ENCODE measurements around the gene KCND2.

Gene KCND2

DNA sequence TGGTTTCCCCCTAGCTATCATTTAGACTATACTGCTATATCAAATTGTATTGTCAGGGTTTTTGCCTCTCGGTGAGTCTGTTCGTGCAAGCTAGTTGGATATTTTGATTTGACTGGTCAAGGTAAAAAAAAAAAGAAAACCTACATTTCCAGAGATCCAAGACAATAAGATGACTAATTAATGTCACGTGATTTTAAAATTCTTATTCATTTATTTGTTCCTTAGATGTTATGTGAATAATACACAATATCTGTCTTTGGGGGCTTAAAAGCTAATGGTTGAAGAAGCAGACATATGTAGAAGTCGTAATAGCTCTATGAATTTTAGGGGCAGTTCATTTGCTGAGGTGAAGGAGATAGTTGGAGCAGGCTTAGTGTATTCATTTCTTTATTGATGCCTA lies 191.1 kb downstream of the KCND2 start:
- H3K4me3 Mint-ChIP-seq: no peak overlapping the region
- no peak overlapping the region for H3K27ac Mint-ChIP-seq
- H3K9me3 Mint-ChIP-seq: no peaks in the 10 kb centered on the region
- no peaks in the 10 kb centered on the region for H3K36me3 Mint-ChIP-seq (ENCODE audit: low read depth)
- no peaks in the 10 kb centered on the region for H3K27me3 Mint-ChIP-seq (ENCODE audit: low read depth)
- no peaks in the 10 kb centered on the region for H3K4me1 Mint-ChIP-seq (ENCODE audit: low read depth)

DNA sequence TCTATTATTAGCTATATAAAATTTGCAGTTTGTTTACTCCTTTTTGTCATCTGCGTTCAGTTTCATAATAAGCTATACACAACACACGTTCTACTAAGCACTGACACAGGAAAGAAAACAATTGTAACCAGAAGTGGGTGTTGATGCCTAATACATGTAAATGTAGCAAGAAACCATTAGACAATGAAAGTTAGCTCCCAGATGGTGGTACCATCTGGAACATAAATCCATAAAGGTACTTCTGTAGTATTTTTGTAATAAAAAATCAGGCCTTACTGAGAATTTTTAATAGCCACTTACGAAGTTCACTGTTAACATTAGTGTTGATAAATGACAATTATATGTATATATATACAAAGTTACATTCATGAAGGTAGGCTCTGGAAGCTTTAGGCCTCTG lies 194.7 kb downstream of the KCND2 start:
- H3K4me1 Mint-ChIP-seq (ENCODE audit: low read depth): no peaks in the 10 kb centered on the region
- H3K9me3 Mint-ChIP-seq: no peaks in the 10 kb centered on the region
- no peaks in the 10 kb centered on the region for H3K27me3 Mint-ChIP-seq (ENCODE audit: low read depth)
- no peak overlapping the region for H3K4me3 Mint-ChIP-seq
- no peaks in the 10 kb centered on the region for H3K36me3 Mint-ChIP-seq (ENCODE audit: low read depth)
- H3K27ac Mint-ChIP-seq: no peak overlapping the region

DNA sequence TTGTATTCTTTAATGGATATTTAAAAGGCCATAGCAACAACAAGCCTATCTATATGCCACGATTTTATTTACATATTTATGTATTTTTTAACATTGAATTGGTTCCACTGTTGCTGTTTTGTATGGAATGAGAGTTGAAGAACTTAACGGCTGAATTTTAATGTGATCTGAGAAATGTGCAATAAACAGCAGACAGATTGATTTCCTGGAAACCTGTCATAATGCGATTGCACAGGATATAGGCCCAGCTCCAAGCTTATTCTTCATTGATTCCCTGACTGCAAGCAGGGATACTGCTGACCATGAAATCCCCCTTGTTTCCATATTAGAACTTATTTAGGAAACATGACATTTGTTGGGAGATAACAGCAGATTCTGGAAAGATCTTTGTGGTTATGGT lies 195.6 kb downstream of the KCND2 start:
- H3K9me3 Mint-ChIP-seq: no peaks in the 10 kb centered on the region

DNA sequence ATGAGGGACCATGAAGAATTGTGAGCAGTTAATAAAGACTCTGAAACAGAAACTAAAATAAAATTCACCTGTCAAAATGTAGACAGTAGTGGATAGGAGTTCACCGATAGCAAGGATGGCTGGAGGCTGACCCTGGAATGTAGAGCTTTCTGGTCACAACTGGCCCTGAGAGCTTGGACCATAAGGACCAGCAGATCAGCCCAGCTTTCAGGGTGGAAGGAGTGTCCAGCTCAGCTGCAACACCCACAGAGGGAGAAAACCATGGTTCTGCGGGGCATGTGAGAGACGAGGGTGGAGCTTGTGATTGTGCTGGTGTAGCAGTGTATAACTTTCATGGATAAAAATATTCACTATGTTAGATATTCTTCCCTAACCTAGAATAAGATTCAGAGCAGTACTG lies 199.9 kb downstream of the KCND2 start:
- Mint-ChIP-seq H3K27me3 (ENCODE audit: low read depth) (no peaks in the 10 kb centered on the region), H3K4me1 (ENCODE audit: low read depth) (no peaks in the 10 kb centered on the region), H3K27ac (no peak overlapping the region)

More for the DNA sequence above, 195.6 kb downstream of the KCND2 start:
- Mint-ChIP-seq H3K4me1 (ENCODE audit: low read depth) (no peaks in the 10 kb centered on the region), H3K27me3 (ENCODE audit: low read depth) (no peaks in the 10 kb centered on the region), H3K27ac (no peak overlapping the region), H3K4me3 (no peak overlapping the region), H3K36me3 (ENCODE audit: low read depth) (no peaks in the 10 kb centered on the region)

DNA sequence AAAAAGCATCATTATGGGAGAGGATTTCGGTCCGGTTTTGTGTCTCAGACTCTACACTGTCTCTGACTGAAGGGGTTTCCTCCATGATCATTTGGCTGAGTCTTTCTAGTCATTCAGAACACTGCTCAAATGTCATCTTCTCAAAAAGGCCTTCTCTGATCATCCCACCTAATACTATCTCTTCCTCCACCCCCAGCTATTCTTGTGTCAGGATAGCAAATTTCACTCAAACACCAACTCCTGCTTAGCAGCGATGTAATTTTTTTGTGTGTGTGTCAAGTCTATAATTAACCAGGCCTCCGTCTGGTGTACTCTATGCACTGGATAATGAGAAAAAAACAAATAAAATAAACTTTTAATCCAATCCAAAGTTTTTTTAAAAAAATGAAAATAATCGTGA lies 200.4 kb downstream of the KCND2 start:
- Mint-ChIP-seq H3K4me1 (ENCODE audit: low read depth) (no peaks in the 10 kb centered on the region), H3K36me3 (ENCODE audit: low read depth) (no peaks in the 10 kb centered on the region), H3K4me3 (no peak overlapping the region), H3K9me3 (no peaks in the 10 kb centered on the region), H3K27me3 (ENCODE audit: low read depth) (no peaks in the 10 kb centered on the region), H3K27ac (no peak overlapping the region)

More for the DNA sequence above, 199.9 kb downstream of the KCND2 start:
- Mint-ChIP-seq H3K9me3 (no peaks in the 10 kb centered on the region), H3K4me3 (no peak overlapping the region), H3K36me3 (ENCODE audit: low read depth) (no peaks in the 10 kb centered on the region)

DNA sequence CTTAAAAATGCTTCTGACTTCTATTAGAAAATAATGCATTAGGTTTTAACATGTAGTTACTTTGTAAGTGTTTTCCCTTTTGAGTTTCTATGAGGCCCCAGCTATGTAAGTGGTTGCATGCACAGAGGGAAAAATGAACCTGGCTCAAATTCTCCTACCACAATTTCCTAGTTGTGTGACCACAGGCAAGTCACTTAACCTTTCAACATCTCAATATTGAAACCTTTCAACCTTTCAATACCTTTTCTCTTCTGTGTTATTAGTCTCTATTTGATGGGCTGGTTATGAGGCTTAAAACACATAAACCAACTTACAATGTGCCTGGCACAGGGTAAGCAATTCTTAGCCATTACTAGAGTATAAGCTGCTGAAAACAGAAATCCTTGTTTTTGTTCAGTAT lies 203.0 kb downstream of the KCND2 start:
- Mint-ChIP-seq H3K4me1 (ENCODE audit: low read depth) (no peaks in the 10 kb centered on the region), H3K9me3 (no peaks in the 10 kb centered on the region), H3K4me3 (no peak overlapping the region), H3K36me3 (ENCODE audit: low read depth) (no peaks in the 10 kb centered on the region), H3K27ac (no peak overlapping the region), H3K27me3 (ENCODE audit: low read depth) (no peaks in the 10 kb centered on the region)

DNA sequence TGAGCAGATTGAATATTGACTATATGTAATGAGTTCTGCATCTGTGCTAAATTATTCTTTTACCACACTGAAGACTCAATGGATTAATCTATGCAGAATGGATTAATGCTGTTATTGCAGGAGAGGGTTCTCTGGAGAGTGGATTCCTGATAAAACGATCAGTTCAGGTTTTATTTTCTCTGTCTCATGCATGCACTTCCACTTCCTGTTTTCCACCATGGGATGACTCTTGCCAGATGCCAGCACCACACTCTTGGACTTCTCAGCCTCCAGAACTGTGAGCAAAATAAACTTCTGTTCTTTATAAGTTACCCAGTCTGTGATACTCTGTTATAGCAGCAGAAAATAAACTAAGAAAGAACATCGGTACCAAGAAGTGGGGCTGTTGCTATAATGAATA lies 207.5 kb downstream of the KCND2 start:
- Mint-ChIP-seq H3K4me1 (ENCODE audit: low read depth) (no peaks in the 10 kb centered on the region), H3K27ac (no peak overlapping the region), H3K36me3 (ENCODE audit: low read depth) (no peaks in the 10 kb centered on the region), H3K27me3 (ENCODE audit: low read depth) (no peaks in the 10 kb centered on the region), H3K9me3 (no peaks in the 10 kb centered on the region), H3K4me3 (no peak overlapping the region)

DNA sequence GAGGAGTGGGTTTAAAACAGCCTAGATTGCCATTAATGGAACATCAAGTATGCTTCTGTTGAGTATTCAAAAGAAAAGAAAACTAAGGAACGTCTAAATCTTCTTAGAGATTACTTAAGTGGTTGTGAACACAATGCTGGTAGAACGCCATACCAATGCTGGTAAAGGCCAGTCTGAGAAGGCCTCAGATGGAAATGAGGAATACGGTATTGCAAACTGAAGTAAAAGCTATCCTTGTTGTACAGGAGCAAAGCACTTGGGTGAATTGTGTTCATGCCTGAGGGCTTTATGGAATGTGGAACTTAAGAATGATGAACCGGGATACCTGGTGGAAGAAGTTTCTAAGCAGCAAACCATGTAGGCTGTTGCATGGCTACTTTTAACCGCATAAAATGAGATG lies 208.0 kb downstream of the KCND2 start:
- no peaks in the 10 kb centered on the region for H3K4me1 Mint-ChIP-seq (ENCODE audit: low read depth)
- no peak overlapping the region for H3K27ac Mint-ChIP-seq
- H3K36me3 Mint-ChIP-seq (ENCODE audit: low read depth): no peaks in the 10 kb centered on the region
- H3K9me3 Mint-ChIP-seq: no peaks in the 10 kb centered on the region
- no peaks in the 10 kb centered on the region for H3K27me3 Mint-ChIP-seq (ENCODE audit: low read depth)
- no peak overlapping the region for H3K4me3 Mint-ChIP-seq

DNA sequence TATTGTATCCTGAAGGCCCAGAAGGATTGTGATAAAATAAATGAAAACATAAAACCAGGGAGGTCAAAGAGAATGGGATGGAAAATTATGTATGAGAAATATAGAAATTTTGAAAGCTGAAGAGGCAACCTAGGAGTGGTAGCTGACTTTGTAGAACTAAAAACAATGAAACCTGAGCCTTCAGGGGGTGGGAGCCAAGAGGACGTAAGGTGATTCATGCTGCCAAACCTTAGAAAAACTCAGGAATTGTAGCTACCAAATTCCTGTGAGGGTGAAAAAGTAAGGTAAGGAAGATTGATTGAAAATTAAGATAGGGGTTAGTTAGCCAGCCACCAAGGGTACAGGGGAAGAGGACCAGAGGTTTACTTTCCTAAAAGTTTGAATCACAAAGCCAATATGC lies 213.2 kb downstream of the KCND2 start:
- H3K27me3 Mint-ChIP-seq (ENCODE audit: low read depth): no peaks in the 10 kb centered on the region
- H3K9me3 Mint-ChIP-seq: no peaks in the 10 kb centered on the region
- H3K27ac Mint-ChIP-seq: no peak overlapping the region
- no peaks in the 10 kb centered on the region for H3K36me3 Mint-ChIP-seq (ENCODE audit: low read depth)
- no peak overlapping the region for H3K4me3 Mint-ChIP-seq
- no peaks in the 10 kb centered on the region for H3K4me1 Mint-ChIP-seq (ENCODE audit: low read depth)

DNA sequence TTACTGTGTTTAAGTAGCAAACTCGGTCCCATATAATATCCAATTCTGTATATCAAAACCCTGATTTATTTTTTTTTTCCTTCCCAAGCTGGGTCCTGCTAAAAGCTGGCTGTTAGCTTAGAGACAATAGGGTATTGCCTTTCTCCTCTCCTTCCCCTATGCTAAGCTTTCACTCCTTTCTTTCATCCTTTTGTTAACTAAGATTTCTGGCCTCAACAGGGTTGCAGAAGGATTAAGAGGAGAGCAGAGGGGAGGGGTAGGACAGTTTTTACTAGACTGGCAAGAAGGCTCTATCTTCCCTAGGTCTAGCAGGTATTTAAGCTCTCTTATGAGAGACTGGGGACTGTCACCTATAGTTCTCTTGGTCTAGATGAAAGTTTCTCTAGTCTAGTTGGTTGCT lies 229.2 kb downstream of the KCND2 start:
- no peak overlapping the region for H3K27ac Mint-ChIP-seq
- H3K27me3 Mint-ChIP-seq (ENCODE audit: low read depth): no peaks in the 10 kb centered on the region
- H3K36me3 Mint-ChIP-seq (ENCODE audit: low read depth): no peaks in the 10 kb centered on the region
- H3K9me3 Mint-ChIP-seq: no peaks in the 10 kb centered on the region
- no peaks in the 10 kb centered on the region for H3K4me1 Mint-ChIP-seq (ENCODE audit: low read depth)
- H3K4me3 Mint-ChIP-seq: no peak overlapping the region

DNA sequence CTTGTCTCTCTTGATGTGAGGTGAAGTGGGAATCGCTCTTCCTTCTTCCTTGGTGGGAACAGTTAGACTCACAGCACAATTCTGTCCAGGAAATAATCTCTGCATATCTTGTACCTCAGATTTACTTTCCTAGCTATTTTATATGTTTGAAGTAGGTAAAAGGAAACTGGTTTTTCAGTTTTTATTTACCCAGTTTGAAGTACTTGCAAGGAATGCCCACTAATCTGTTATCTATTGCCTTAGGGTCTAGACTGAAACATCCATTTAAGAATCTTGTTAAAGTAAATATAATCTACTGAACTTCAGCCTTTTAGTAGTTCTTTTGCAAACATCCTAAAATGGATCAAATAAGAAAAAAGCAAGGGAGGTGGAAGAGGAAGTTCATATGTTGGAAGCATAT lies 229.8 kb downstream of the KCND2 start:
- Mint-ChIP-seq H3K27me3 (ENCODE audit: low read depth) (no peaks in the 10 kb centered on the region), H3K4me3 (no peak overlapping the region), H3K36me3 (ENCODE audit: low read depth) (no peaks in the 10 kb centered on the region), H3K4me1 (ENCODE audit: low read depth) (no peaks in the 10 kb centered on the region), H3K9me3 (no peaks in the 10 kb centered on the region), H3K27ac (no peak overlapping the region)

DNA sequence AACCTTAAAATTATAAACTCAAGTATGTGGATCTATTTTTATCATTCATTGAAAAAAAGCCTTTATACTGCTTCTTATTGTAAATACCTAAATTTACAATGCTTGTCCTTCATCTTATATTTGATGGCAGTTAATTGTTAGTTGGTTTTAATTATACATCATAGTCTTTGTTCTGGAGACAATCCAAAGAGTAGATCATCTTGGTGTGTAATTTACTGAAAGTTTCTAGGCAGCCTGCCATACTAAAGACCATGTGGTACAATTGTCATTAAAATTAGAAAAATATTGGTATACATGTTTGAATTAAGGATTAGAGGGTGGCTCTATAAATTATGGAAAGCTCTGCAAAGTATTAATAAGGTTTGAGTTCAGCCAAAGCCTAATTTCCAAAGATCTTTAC lies 231.4 kb downstream of the KCND2 start:
- no peaks in the 10 kb centered on the region for H3K4me1 Mint-ChIP-seq (ENCODE audit: low read depth)
- H3K36me3 Mint-ChIP-seq (ENCODE audit: low read depth): no peaks in the 10 kb centered on the region
- H3K27me3 Mint-ChIP-seq (ENCODE audit: low read depth): no peaks in the 10 kb centered on the region
- no peaks in the 10 kb centered on the region for H3K9me3 Mint-ChIP-seq
- H3K4me3 Mint-ChIP-seq: no peak overlapping the region
- H3K27ac Mint-ChIP-seq: no peak overlapping the region

DNA sequence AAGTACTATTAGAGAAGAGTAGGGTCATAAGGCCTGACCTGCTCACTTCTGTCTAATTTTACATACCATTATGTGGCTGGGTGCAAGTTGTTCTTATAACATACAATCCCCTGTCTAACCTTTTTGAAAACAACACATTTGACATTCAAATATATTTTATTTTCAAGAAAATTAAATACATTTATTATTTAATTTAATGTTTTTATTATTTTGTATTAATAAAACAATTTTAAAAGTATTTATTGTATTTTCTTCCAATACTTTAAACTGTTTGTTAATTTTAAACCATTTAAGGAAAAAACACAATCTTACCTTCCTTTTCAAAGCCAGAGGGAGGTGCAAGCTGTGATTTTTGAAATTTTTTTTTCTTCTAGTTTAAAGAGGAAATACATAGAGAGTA lies 232.8 kb downstream of the KCND2 start:
- Mint-ChIP-seq H3K36me3 (ENCODE audit: low read depth) (no peaks in the 10 kb centered on the region), H3K4me3 (no peak overlapping the region), H3K27ac (no peak overlapping the region), H3K27me3 (ENCODE audit: low read depth) (no peaks in the 10 kb centered on the region), H3K4me1 (ENCODE audit: low read depth) (no peaks in the 10 kb centered on the region), H3K9me3 (no peaks in the 10 kb centered on the region)

DNA sequence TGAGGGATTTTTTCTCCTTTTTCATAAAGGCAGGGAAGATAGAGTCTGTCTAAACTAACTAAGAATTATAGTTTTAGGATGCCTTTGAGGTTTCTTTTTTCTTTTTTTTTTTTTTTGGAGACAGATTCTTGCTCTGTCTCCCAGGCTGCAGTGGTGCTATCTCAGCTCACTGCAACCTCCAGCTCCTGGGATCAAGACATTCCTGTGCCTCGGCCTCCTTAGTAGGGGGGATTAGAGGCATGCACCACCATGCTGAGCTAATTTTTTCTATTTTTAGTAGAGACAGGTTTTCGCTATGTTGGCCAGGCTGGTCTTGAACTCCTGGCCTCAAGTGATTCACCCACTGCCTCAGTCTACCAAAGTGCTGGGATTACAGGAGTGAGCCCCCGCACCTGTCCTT lies 239.7 kb downstream of the KCND2 start:
- Mint-ChIP-seq H3K4me1 (ENCODE audit: low read depth) (no peaks in the 10 kb centered on the region), H3K36me3 (ENCODE audit: low read depth) (no peaks in the 10 kb centered on the region), H3K27ac (no peak overlapping the region), H3K4me3 (no peak overlapping the region), H3K27me3 (ENCODE audit: low read depth) (no peaks in the 10 kb centered on the region), H3K9me3 (no peaks in the 10 kb centered on the region)

DNA sequence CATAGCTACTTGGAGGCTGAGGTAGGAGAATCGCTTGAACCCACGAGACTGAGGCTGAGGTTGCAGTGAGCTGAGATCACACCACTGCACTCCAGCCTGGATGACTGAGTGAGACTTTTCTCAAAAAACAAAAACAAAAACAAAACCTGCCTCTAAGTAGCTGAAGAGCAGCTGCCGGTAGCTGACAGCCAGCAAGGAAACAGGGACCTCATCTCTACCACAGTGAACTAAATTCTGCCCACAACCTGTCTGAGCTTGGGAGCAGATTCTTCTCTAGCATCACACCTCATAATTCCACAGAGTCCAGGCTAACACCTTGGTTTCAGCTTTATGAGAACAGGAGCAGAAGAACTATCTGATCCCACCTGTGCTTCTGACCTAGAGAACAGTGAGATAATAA lies 246.2 kb downstream of the KCND2 start:
- no peaks in the 10 kb centered on the region for H3K27me3 Mint-ChIP-seq (ENCODE audit: low read depth)
- no peak overlapping the region for H3K4me3 Mint-ChIP-seq
- no peaks in the 10 kb centered on the region for H3K9me3 Mint-ChIP-seq
- no peak overlapping the region for H3K27ac Mint-ChIP-seq
- no peaks in the 10 kb centered on the region for H3K36me3 Mint-ChIP-seq (ENCODE audit: low read depth)
- H3K4me1 Mint-ChIP-seq (ENCODE audit: low read depth): no peaks in the 10 kb centered on the region
